ENCODE data around the gene HASPIN. TPM values are rescaled to one million over a fixed set of nuclear protein-coding genes. Genes with fewer than 3 reads are reported as not detected.

The HASPIN gene
- total and polyA plus RNA-seq, 9 of the 15 experiments (the other 6 are each of a cell fraction or from before 2014, with no cell fraction given), result 0.81 to 13.5 (median 9.9) TPM

GRCh38 chr17:3683054-3683511, 40.6 kb upstream of the HASPIN start (continued):
- TF ChIP-seq MNT (conservative IDR thresholded peaks at IDR 0.05) (no peak), CTCF (IDR thresholded peaks at IDR 0.05 in 2 of 3, conservative IDR thresholded peaks at IDR 0.05 in 1 of 3; ENCODE audit: insufficient read depth in 2 of 3, low read depth in 1 of 3, low read length in 3 of 3) (peak; percentile 69 to 89 (median 85)), ATF3 (IDR thresholded peaks at IDR 0.05) (no peak), ATF3 (CRISPR knock-in tag; conservative IDR thresholded peaks at IDR 0.05) (no peak)

GRCh38 chr17:3685174-3685573, 38.5 kb upstream of the HASPIN start:
- no peak for ATAC-seq
- no peak for TF ChIP-seq ATF7 (IDR thresholded peaks at IDR 0.05)
- no peak for TF ChIP-seq RBM25 (IDR thresholded peaks at IDR 0.05; ENCODE audit: low read depth, low read length, severe bottlenecking)
- TF ChIP-seq TCF7 (IDR thresholded peaks at IDR 0.05; ENCODE audit: borderline replicate concordance), result no peak
- no peak for TF ChIP-seq HDGF (IDR thresholded peaks at IDR 0.05)
- no peak for TF ChIP-seq HINFP (tag; conservative IDR thresholded peaks at IDR 0.05; ENCODE audit: low read depth)
- TF ChIP-seq ZNF143 (CRISPR knock-in tag; IDR thresholded peaks at IDR 0.05), result no peak
- no peak for TF ChIP-seq PTBP1 (IDR thresholded peaks at IDR 0.05; ENCODE audit: low read depth, low read length)
- no peak for TF ChIP-seq ESRRB (CRISPR knock-in tag; IDR thresholded peaks at IDR 0.05; ENCODE audit: borderline replicate concordance)
- no peak for TF ChIP-seq POLR2H (tag; IDR thresholded peaks at IDR 0.05; ENCODE audit: low read depth)
- no peak for TF ChIP-seq SPI1 (IDR thresholded peaks at IDR 0.05; ENCODE audit: borderline replicate concordance, low read depth, low read length)
- TF ChIP-seq COPS2 (conservative IDR thresholded peaks at IDR 0.05), result no peak
- TF ChIP-seq ZNF764 (CRISPR knock-in tag; IDR thresholded peaks at IDR 0.05; ENCODE audit: low read depth), result no peak

More at GRCh38 chr17:3685174-3685573, 38.5 kb upstream of the HASPIN start:
- FAIRE-seq (no peak), DNase-seq (ENCODE audit: extremely low read depth in 1 of 4, low spot score in 3 of 4) (peak in 1 of 4 experiments; percentile 23)
- POLR2A ChIA-PET, result interaction anchor here (0.6 to 0.7 kb wide), 2 partner anchors 235 to 1269 kb away, joined by 3 to 4 read pairs; no protein-coding TSS in a partner anchor
- Histone ChIP-seq H4K20me1 (replicated peaks; ENCODE audit: control insufficient read depth, insufficient read depth, low read length) (no peaks in the 10 kb centered on the region), H3K9me1 (ENCODE audit: control insufficient read depth, insufficient read depth, low read length) (no peaks in the 10 kb centered on the region), H3K79me2 (ENCODE audit: control insufficient read depth, insufficient read depth, low read length) (no peaks in the 10 kb centered on the region), H3K36me3 (ENCODE audit: control insufficient read depth, insufficient read depth, low read length) (no peaks in the 10 kb centered on the region), H2AFZ (ENCODE audit: low read depth, low read length) (no peak overlapping the region), H3K27ac (ENCODE audit: extremely low read depth, low read depth, low read length) (no peak overlapping the region), H3K4me2 (ENCODE audit: insufficient read depth, low read length) (no peak overlapping the region), H3K9ac (ENCODE audit: insufficient read depth in 1 of 2, low read depth in 2 of 2, low read length in 2 of 2) (no peak overlapping the region), H3K27me3 (ENCODE audit: control insufficient read depth in 2 of 2, insufficient read depth in 2 of 2, low read length in 2 of 2) (peaks cover 0 to 11% of the 10 kb centered on the region in 2 experiments; a peak in 1 of 5 replicates), H3K9me3 (replicated peaks; ENCODE audit: control insufficient read depth, insufficient read depth, low read depth, low read length) (no peaks in the 10 kb centered on the region), H3K4me3 (no peak overlapping the region), H3K4me1 (replicated peaks in 1 of 2; ENCODE audit: control insufficient read depth in 2 of 2, insufficient read depth in 2 of 2, low read length in 2 of 2) (peaks cover 0 to 17% of the 10 kb centered on the region in 2 experiments; a peak in 2 of 5 replicates)
- BruUV-seq (replicated peaks), result no TSS peak
- intact Hi-C loops (cut with micrococcal nuclease), result loop anchor here (10.0 kb wide), 1 partner anchor 640 kb away; no protein-coding TSS in a partner anchor
- WGBS (ENCODE audit: insufficient coverage, low coverage, missing lambda C conversion rate), result 19% methylated on average over 8 of the region's 13 CpGs
- CTCF ChIA-PET (ENCODE audit: low intra/inter-chr PET ratio), result interaction anchor here (0.6 kb wide), 1 partner anchor 142 kb away, joined by 3 read pairs; no protein-coding TSS in a partner anchor
- in situ Hi-C loops (cut with MboI), result no loop called here
